ENCODE data around the gene PYGB.

The PYGB gene

GRCh38 chr20:25252686-25253421 is 5.0 kb downstream of the PYGB start:
- CTCF ChIA-PET: interaction anchor here (1.2 kb wide), 1 partner anchor 146 kb away, joined by 4 read pairs; no protein-coding TSS in a partner anchor
- no peak overlapping the region for H3K4me3 ChIP-seq (ENCODE audit: low read depth, low read length)
- H3K36me3 ChIP-seq (ENCODE audit: control insufficient read depth in 2 of 2, insufficient read depth in 1 of 2, low read length in 2 of 2): peaks cover 0 to 3% of the 10 kb centered on the region in 2 experiments; a peak in 1 of 3 replicates
- POLR2A ChIA-PET: interaction anchor here (1.3 kb wide), 1 partner anchor 26 kb away, joined by 4 read pairs; no protein-coding TSS in a partner anchor
- peak overlapping the region; percentile 51 for H3K27ac ChIP-seq (ENCODE audit: extremely low read depth, low read depth, low read length)
- no peaks in the 10 kb centered on the region for H3K9me3 ChIP-seq (ENCODE audit: control insufficient read depth, insufficient read depth, low read depth, low read length)
- H3K4me1 ChIP-seq (ENCODE audit: control insufficient read depth, insufficient read depth, low read length): peaks cover 27% of the 10 kb centered on the region
- no peak for TF ChIP-seq ZFP69B (tag by site-specific recombination; IDR thresholded peaks at IDR 0.05)
- TF ChIP-seq SP3 (tag by site-specific recombination; IDR thresholded peaks at IDR 0.05): peak; percentile 29; the same call in 1 of the 2 replicates
- TF ChIP-seq SP2 (tag by site-specific recombination; IDR thresholded peaks at IDR 0.05): peak; percentile 63
- TF ChIP-seq CTCF (tag by site-specific recombination; IDR thresholded peaks at IDR 0.05): no peak
- TF ChIP-seq, protein P1, sequence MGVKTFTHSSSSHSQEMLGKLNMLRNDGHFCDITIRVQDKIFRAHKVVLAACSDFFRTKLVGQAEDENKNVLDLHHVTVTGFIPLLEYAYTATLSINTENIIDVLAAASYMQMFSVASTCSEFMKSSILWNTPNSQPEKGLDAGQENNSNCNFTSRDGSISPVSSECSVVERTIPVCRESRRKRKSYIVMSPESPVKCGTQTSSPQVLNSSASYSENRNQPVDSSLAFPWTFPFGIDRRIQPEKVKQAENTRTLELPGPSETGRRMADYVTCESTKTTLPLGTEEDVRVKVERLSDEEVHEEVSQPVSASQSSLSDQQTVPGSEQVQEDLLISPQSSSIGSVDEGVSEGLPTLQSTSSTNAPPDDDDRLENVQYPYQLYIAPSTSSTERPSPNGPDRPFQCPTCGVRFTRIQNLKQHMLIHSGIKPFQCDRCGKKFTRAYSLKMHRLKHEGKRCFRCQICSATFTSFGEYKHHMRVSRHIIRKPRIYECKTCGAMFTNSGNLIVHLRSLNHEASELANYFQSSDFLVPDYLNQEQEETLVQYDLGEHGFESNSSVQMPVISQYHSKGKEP (tag by site-specific recombination; IDR thresholded peaks at IDR 0.05): 0 out of 2 replicates have a peak, but pooled peaks have one; percentile 62
- no peak for TF ChIP-seq ZSCAN18 (tag by site-specific recombination; IDR thresholded peaks at IDR 0.05)
- peak; percentile 93 for TF ChIP-seq ZXDB (tag by site-specific recombination; IDR thresholded peaks at IDR 0.05)
- no peak for TF ChIP-seq ZNF16 (tag by site-specific recombination; IDR thresholded peaks at IDR 0.05; ENCODE audit: low read depth)
- 0 out of 2 replicates have a peak, but pooled peaks have one; percentile 18 for TF ChIP-seq ZNF596 (tag by site-specific recombination; IDR thresholded peaks at IDR 0.05)
- 0 out of 2 replicates have a peak, but pooled peaks have one; percentile 45 for TF ChIP-seq KLF9 (tag by site-specific recombination; IDR thresholded peaks at IDR 0.05; ENCODE audit: low read depth)
- TF ChIP-seq ZNF223 (tag by site-specific recombination; IDR thresholded peaks at IDR 0.05): no peak
- TF ChIP-seq ZNF211 (tag by site-specific recombination; IDR thresholded peaks at IDR 0.05; ENCODE audit: low read depth): no peak
- TF ChIP-seq ZNF311 (tag by site-specific recombination; IDR thresholded peaks at IDR 0.05; ENCODE audit: borderline replicate concordance): no peak
- TF ChIP-seq ZNF174 (tag by site-specific recombination; IDR thresholded peaks at IDR 0.05): no peak
- no peak for TF ChIP-seq ZNF626 (tag by site-specific recombination; IDR thresholded peaks at IDR 0.05)
- no peak for TF ChIP-seq ZNF112 (tag by site-specific recombination; IDR thresholded peaks at IDR 0.05)
- peak; percentile 95 for TF ChIP-seq ZNF629 (tag by site-specific recombination; IDR thresholded peaks at IDR 0.05)
- TF ChIP-seq ZNF155 (tag by site-specific recombination; IDR thresholded peaks at IDR 0.05): no peak
- no peak for TF ChIP-seq ZNF266 (tag by site-specific recombination; IDR thresholded peaks at IDR 0.05; ENCODE audit: low read depth)
- 0 out of 2 replicates have a peak, but pooled peaks have one; percentile 75 for TF ChIP-seq ZNF391 (tag by site-specific recombination; IDR thresholded peaks at IDR 0.05; ENCODE audit: borderline replicate concordance, low read depth)
- TF ChIP-seq ZNF514 (tag by site-specific recombination; IDR thresholded peaks at IDR 0.05): no peak
- TF ChIP-seq YY2 (tag by site-specific recombination; IDR thresholded peaks at IDR 0.05): no peak
- TF ChIP-seq ZNF518A (tag by site-specific recombination; conservative IDR thresholded peaks at IDR 0.05; ENCODE audit: low read depth): no peak
- no peak for TF ChIP-seq ZFP37 (tag by site-specific recombination; IDR thresholded peaks at IDR 0.05)
- TF ChIP-seq IKZF3 (tag by site-specific recombination; IDR thresholded peaks at IDR 0.05): peak; percentile 98
- TF ChIP-seq ZNF677 (tag by site-specific recombination; IDR thresholded peaks at IDR 0.05): no peak
- no peak for TF ChIP-seq ZNF768 (tag by site-specific recombination; IDR thresholded peaks at IDR 0.05)
- TF ChIP-seq ZNF324 (tag by site-specific recombination; IDR thresholded peaks at IDR 0.05): peak; percentile 87
- TF ChIP-seq FEZF1 (tag by site-specific recombination; IDR thresholded peaks at IDR 0.05): peak; percentile 99
